Lung (tissue), 12 donors: Measurements from ENCODE around the gene ISL1. TPM values are rescaled to one million over a fixed set of nuclear protein-coding genes. Genes with fewer than 3 reads are reported as not detected.

Experiments used
- ATAC-seq: fragments of 200-7000 bp; cut with Tn5 transposase; one replicate; pipeline ENCODE4 v1.9.1; 2020; ENCODE audit warnings: moderate number of reproducible peaks; ENCODE audit not compliant: insufficient read depth, low FRiP score
- DNase-seq, 3 donors: peaks; one replicate each; pipeline ENCODE4 v3.0.0-alpha.2; 2013 to 2017
- H3K27ac ChIP-seq, 2 donors: one replicate each; pipeline ENCODE4 v1.5.1; 2013; ENCODE audit warnings: mild to moderate bottlenecking in 2 of 2, moderate library complexity in 2 of 2, control low read depth in 1 of 2, inconsistent platforms in 1 of 2, low read depth in 1 of 2, low read length in 1 of 2
- H3K27me3 ChIP-seq, 3 donors: one replicate each; pipeline ENCODE4 v1.5.1; 2013; ENCODE audit warnings: low read length in 2 of 3; ENCODE audit not compliant: control insufficient read depth in 3 of 3, insufficient read depth in 3 of 3
- H3K36me3 ChIP-seq, 4 donors: one replicate each; pipeline ENCODE4 v1.5.1; 2013; ENCODE audit warnings: low read length in 4 of 4, mild to moderate bottlenecking in 1 of 4, moderate library complexity in 1 of 4; ENCODE audit not compliant: control insufficient read depth in 4 of 4, insufficient read depth in 4 of 4
- H3K4me1 ChIP-seq, 5 donors: one replicate each; pipeline ENCODE4 v1.5.1; 2013; ENCODE audit warnings: low read length in 5 of 5, mild to moderate bottlenecking in 2 of 5, moderate library complexity in 1 of 5; ENCODE audit not compliant: control insufficient read depth in 5 of 5, insufficient read depth in 5 of 5
- H3K4me3 ChIP-seq: one replicate; pipeline ENCODE4 v1.5.1; 2013; ENCODE audit warnings: mild to moderate bottlenecking, control low read depth, moderate library complexity
- H3K9ac ChIP-seq, 2 donors: one replicate each; pipeline ENCODE4 v1.5.1; 2013; ENCODE audit warnings: low read length in 2 of 2, control low read depth in 1 of 2; ENCODE audit not compliant: insufficient read depth in 1 of 2
- H3K9me3 ChIP-seq, 4 donors: one replicate each; pipeline ENCODE4 v1.5.1; 2013; ENCODE audit warnings: low read length in 3 of 4, mild to moderate bottlenecking in 1 of 4, moderate library complexity in 1 of 4; ENCODE audit not compliant: control insufficient read depth in 4 of 4, insufficient read depth in 3 of 4
- CTCF ChIP-seq: IDR thresholded peaks from 2 replicates; pipeline ENCODE4 v1.5.1; 2012; ENCODE audit warnings: mild to moderate bottlenecking; ENCODE audit errors: control extremely low read depth, extremely low read depth
- WGBS, 2 donors: extraction: QIAGEN DNeasy Blood & Tissue Kit; methylation state at CpG; one replicate each; pipeline ENCODE4 v1.1.7; 2013; 5-methylcytosine and 5-hydroxymethylcytosine counted together
- polyA plus RNA-seq, 2 donors: library from polyadenylated mRNA; stranded (reverse); fragments of 200-250 nt; gene quantifications; one replicate each; pipeline ENCODE4 v1.2.1, GENCODE V29; 2013
- total RNA-seq, 2 donors: library from RNA; depleted of rRNA in 1 of 2; stranded (reverse); fragments of >200 nt in 1 of 2; gene quantifications; one replicate each; pipeline ENCODE4 v1.2.1, GENCODE V29; 2014 to 2021
- donor health status: control.
- donor health status: control.
- donor health status: Bipolar disorder and iron deficiency.
- donor health status: healthy.
- donor health status: DM: yes; HTN: yes; CAD: no.

ISL1 gene
- total and polyA plus RNA-seq, 4 donors: 0.06 to 0.51 (median 0.17) TPM; not detected in 1

- Histone ChIP-seq H3K27me3 (peaks cover 31 to 88% (median 86%) of the 10 kb centered on the region in 3 donors), H3K4me3 (no peak overlapping the region), H3K4me1 (peaks cover 0 to 19% (median 4%) of the 10 kb centered on the region in 5 donors), H3K9ac (no peak overlapping the region), H3K36me3 (no peaks in the 10 kb centered on the region), H3K27ac (no peak overlapping the region), H3K9me3 (peaks cover 0 to 21% (median 0%) of the 10 kb centered on the region in 4 donors)
- no peak for ATAC-seq
- DNase-seq: no peak
- TF ChIP-seq CTCF: no peak
- 4 to 6% methylated on average over 32 to 38 of the region's 38 CpGs for WGBS, 2 donors
These were observed 4.0 kb downstream of the ISL1 start for GRCh38 chr5:51386916-51387883.

GRCh38 chr5:51387884-51388275 is 4.6 kb downstream of the ISL1 start:
- Histone ChIP-seq H3K27ac (no peak overlapping the region), H3K4me1 (peaks cover 0 to 13% (median 4%) of the 10 kb centered on the region in 5 donors), H3K9me3 (peaks cover 0 to 21% (median 0%) of the 10 kb centered on the region in 4 donors), H3K4me3 (no peak overlapping the region), H3K36me3 (no peaks in the 10 kb centered on the region), H3K9ac (no peak overlapping the region), H3K27me3 (peaks cover 31 to 90% (median 89%) of the 10 kb centered on the region in 3 donors)
- ATAC-seq: no peak
- TF ChIP-seq CTCF: no peak
- 16% methylated on average over 10 of the region's 10 CpGs for WGBS, 2 donors
- DNase-seq: no peak

- DNase-seq: no peak
- no peak overlapping the region for H3K27ac ChIP-seq
- peaks cover 31 to 98% (median 91%) of the 10 kb centered on the region in 3 donors for H3K27me3 ChIP-seq
These were observed 5.4 kb downstream of the ISL1 start for GRCh38 chr5:51388488-51389287.

More at GRCh38 chr5:51388488-51389287, 5.4 kb downstream of the ISL1 start:
- no peak for ATAC-seq
- no peak overlapping the region for H3K4me3 ChIP-seq
- H3K9ac ChIP-seq: no peak overlapping the region
- peaks cover 0 to 21% (median 0%) of the 10 kb centered on the region in 4 donors for H3K9me3 ChIP-seq
- peaks cover 0 to 11% (median 1%) of the 10 kb centered on the region in 5 donors for H3K4me1 ChIP-seq
- TF ChIP-seq CTCF: no peak
- WGBS, 2 donors: 9 to 10% methylated on average over 12 of the region's 12 CpGs
- no peaks in the 10 kb centered on the region for H3K36me3 ChIP-seq
